Epidermal melanocyte (primary cell): ENCODE results near the gene RALGPS2.

Experiments used
- DNase-seq: peaks from one replicate; pipeline ENCODE4 v3.0.0; 2011; ENCODE audit warnings: low spot score; ENCODE audit not compliant: insufficient read length

Gene RALGPS2

GRCh38 chr1:178862864-178863263, 137.8 kb downstream of the RALGPS2 start:
- DNase-seq: no peak

- no peak for DNase-seq
These were observed 139.3 kb downstream of the RALGPS2 start for GRCh38 chr1:178864326-178864725.

GRCh38 chr1:178867670-178868069, 142.6 kb downstream of the RALGPS2 start:
- no peak for DNase-seq

- DNase-seq: no peak
These were observed 143.7 kb downstream of the RALGPS2 start for GRCh38 chr1:178868706-178869105.

GRCh38 chr1:178869119-178869697, 144.2 kb downstream of the RALGPS2 start:
- no peak for DNase-seq

GRCh38 chr1:178870221-178870620, 145.2 kb downstream of the RALGPS2 start:
- DNase-seq: no peak

- no peak for DNase-seq
These were observed 145.9 kb downstream of the RALGPS2 start, which contains the start of gene ANGPTL1 for GRCh38 chr1:178870944-178871343. ANGPTL1 (minus strand) TSS chr1:178871077; CDS start chr1:178865776, 5,301 bp downstream.

GRCh38 chr1:178871551-178872320, 146.7 kb downstream of the RALGPS2 start:
- no peak for DNase-seq

GRCh38 chr1:178874966-178875365, 149.9 kb downstream of the RALGPS2 start:
- DNase-seq: no peak

- DNase-seq: no peak
These were observed 150.9 kb downstream of the RALGPS2 start for GRCh38 chr1:178875936-178876335.

GRCh38 chr1:178877896-178878295, 152.9 kb downstream of the RALGPS2 start:
- DNase-seq: no peak

- no peak for DNase-seq
These were observed 156.9 kb downstream of the RALGPS2 start for GRCh38 chr1:178881950-178882349.

- DNase-seq: no peak
These were observed 160.8 kb downstream of the RALGPS2 start for GRCh38 chr1:178885869-178886268.

GRCh38 chr1:178886551-178886950, 161.5 kb downstream of the RALGPS2 start:
- no peak for DNase-seq

- DNase-seq: no peak
These were observed 170.9 kb downstream of the RALGPS2 start for GRCh38 chr1:178895928-178896327.

- DNase-seq: no peak
These were observed 173.4 kb downstream of the RALGPS2 start for GRCh38 chr1:178898401-178898800.

- no peak for DNase-seq
These were observed 174.4 kb downstream of the RALGPS2 start for GRCh38 chr1:178899402-178899801.

- DNase-seq: no peak
These were observed 176.6 kb downstream of the RALGPS2 start for GRCh38 chr1:178901482-178902125.

GRCh38 chr1:178908358-178908757, 183.3 kb downstream of the RALGPS2 start:
- no peak for DNase-seq

GRCh38 chr1:178910023-178910422, 185.0 kb downstream of the RALGPS2 start:
- DNase-seq: no peak

GRCh38 chr1:178912597-178912996, 187.6 kb downstream of the RALGPS2 start:
- DNase-seq: no peak

GRCh38 chr1:178916448-178917174, 191.6 kb downstream of the RALGPS2 start:
- DNase-seq: no peak
